HTR-8/SVneo (cell line): ENCODE results near the gene FKBP2.
A peak's percentile ranks its signal among the peaks of the same experiment; 100 is the strongest.

ENCODE experiments used
- DNase-seq: peaks from one replicate; pipeline ENCODE4 v3.0.0; 2011; ENCODE audit warnings: low spot score, mixed read lengths; ENCODE audit not compliant: insufficient read length
- FAIRE-seq: peaks from 2 replicates; lab custom pipeline; 2011; peaks lifted over from hg19 to GRCh38; lab: Jason Lieb, UNC

Gene FKBP2

DNA sequence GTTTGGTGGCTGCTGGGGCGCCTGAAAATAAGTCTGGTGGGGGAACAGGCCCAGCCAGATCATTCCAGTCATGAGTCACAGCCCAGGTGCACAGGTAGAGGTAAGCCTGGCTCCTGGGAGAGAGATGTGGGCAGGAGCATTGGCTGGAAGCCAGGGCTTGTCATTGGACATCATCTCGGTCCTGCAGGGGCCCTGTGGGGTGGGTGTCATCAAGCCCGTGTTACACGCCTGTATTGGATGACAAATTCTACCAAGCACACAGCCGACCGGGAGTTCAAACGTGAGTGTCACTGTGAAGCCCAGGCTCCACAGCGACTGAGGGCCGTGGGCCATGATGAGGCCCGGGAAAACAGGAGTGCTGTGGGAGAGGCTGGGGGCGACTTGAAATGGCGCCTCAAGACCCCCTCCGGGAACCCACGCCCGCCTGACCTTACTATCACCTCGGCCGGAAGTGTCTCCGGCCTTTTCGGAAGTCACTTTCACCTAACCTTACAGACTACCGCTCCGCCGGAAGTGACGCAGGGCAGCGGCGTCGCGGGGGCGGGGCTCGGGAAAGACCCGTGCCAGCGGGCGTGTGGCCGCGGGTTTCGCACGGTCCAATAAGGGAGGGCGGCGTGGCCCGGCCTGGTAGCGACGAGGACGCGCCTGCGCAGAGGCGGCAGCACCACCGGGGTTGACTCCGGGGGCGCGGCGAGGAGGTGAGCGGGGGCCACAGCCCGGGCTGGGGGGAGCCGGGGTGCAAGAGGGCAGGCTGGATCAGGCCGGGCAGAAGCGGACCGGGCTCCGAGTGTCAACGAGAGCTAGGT, at the start of gene FKBP2:
FKBP2 (plus strand) TSS at position 661 of the 806 bp plus-strand sequence. CDS start 1,293 bp downstream, outside the sequence.
- peak; percentile 64 for FAIRE-seq
- DNase-seq: peak; percentile 95

DNA sequence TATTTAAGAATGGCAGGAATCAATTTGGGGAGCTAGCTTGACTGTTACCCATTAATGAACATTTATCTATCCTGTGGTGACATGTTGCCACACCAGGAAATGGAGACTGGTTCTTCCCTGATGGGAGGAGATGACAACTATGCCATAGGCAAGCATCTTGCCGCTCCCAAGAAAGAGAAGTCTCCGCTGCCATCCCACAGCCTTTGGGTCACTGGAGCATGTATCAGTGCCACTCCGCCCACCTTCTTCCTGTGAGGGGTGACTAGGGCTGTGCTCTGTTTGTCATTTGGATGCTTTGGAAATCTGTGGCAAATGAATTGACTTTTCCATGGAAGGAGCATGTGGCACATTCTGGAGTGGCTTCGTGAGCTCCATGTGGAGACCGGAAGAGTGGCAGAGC, 48.5 kb upstream of the FKBP2 start:
- no peak for DNase-seq

DNA sequence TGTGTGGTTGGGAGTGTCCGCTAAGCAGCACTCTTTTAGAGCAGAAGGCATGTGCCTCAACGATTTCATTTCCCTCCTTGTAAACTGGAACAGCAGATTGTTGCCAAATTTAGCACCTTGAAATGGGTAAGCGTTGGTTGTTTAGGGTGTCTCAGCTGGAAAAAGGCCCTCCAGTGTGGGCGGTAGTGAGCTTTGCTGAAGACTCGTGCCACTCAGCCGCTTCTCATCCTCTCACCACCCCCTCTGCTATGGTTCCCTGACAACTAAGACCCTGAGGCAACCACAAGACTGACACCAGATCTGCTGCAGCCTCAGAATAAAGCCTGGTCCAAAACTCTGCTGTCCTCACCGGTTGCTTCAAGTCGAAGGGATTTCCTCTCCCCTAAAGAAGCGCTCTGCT, 44.3 kb upstream of the FKBP2 start:
- DNase-seq (no peak), FAIRE-seq (no peak)

More for the DNA sequence above, 48.5 kb upstream of the FKBP2 start:
- FAIRE-seq: no peak

DNA sequence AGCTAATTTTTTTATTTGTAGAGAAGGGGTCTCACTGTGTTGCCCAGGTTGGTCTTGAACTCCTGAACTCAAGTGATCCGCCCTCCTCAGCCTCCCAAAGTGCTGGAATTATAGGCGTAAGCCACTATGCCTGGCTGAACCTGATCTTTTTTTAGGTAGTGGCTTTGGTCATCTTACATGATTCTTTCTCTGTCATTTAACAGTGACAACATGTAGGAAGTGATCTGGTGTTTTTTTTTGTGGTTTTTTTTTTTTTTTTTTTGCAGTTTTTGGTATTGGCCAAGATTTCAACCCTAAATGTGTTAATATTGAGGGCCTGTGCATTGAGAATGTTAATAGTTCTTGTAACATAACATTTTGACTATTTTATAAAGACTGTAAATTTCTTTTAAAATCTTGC, 42.4 kb upstream of the FKBP2 start:
- no peak for DNase-seq
- FAIRE-seq: no peak

DNA sequence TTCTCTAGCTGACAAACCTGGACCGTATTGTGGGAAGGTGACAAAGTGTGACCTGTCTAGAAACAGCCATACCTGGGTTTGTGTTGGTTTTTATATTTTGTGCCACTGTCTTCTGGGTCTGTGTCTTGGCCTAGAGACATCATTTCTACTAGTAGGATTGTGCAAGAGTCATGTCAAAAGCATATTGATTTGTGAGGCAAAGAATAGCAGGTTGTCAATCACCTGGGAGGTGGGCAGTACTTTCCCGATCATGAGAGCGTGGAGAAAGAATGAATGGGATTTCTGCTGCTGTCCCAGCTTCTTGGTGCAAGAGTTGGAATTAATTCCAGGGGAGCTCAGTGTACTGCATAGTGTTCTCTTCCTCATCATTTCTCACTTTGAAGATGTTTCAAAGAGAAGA, 39.4 kb upstream of the FKBP2 start:
- FAIRE-seq (no peak), DNase-seq (no peak)

DNA sequence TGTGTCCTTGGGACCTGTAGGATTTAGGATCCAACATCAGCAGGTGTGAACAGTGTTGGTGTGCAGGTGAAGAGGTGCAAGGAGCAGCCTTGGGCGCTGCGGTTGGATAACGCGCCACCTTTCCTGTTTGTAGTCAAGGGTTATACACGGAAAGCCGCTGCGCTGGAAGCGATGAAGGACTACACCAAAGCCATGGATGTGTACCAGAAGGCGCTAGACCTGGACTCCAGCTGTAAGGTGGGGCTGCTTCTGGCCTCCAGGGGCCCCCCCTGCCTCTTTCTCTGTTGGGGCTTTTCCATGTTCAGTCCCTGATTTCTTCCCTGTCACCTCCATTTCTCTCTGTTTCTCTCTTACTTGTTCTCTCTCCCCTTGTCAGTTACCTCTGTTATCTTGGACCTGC, 37.9 kb upstream of the FKBP2 start:
- FAIRE-seq: no peak
- DNase-seq: no peak

DNA sequence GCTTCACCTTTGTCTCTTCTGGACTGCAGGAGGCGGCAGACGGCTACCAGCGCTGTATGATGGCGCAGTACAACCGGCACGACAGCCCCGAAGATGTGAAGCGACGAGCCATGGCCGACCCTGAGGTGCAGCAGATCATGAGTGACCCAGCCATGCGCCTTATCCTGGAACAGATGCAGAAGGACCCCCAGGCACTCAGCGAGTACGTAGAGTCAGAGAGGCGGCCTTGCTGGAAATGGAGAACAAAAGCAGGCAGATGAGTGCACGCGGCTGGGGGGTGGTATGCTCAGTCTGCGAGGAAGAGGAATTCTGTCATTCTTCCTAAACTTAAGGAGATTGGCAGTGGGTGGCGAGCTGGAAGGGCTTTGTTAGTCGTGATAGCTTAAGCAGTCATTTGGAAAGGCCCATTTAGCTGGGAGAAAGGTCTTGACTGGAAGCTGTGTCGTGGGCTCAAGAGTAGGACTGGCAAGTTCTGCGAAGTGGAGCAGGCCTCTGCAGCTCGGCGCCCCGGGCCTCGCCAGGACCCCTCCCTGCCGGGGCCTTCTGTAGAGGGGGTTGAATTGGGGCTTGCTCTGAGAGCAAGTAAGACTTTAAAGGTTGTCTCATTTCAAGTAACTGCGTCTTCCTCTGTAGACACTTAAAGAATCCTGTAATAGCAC, 37.3 kb upstream of the FKBP2 start:
- no peak for FAIRE-seq
- DNase-seq: no peak

DNA sequence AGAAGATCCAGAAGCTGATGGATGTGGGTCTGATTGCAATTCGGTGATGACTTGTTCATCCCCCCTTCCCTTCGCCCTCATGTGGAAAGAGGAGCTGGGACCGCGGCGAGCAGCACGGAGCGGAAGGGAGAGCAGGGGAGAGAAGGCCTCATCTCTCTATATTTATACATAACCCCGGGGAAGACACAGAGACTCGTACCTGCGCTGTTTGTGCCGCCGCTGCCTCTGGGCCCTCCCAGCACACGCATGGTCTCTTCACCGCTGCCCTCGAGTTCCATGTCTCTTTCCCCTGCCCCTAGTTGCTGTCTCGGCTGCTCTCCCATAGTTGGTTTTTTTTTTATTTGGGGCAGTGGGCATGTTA, 36.8 kb upstream of the FKBP2 start:
- no peak for FAIRE-seq

DNA sequence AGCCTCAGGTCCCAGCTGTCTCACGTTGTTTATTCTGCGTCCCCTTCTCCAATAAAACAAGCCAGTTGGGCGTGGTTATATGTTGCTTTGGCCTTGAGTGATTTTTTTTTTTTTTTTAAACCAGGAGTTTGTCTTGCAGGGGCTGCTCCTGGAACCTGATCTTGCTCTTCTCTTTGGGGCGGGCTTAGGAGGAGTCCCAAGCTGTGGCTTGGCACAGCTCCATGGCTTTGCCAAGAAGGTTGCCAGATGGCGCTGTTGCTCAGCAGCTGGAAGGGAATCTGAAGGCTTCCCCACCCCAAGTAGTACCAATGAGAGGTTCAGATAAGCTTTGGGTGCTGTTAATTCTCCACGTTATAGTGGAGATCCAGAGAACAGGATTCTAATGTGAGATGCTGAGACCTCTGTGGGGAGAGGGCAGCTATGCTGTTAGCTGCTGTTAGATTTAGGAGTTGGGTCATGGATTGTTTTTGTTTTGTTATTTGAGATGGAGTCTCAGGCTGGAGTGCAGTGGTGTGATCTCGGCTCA, 36.4 kb upstream of the FKBP2 start:
- FAIRE-seq: no peak
- peak; percentile 91 for DNase-seq

More for the DNA sequence above, 36.8 kb upstream of the FKBP2 start:
- DNase-seq: no peak

DNA sequence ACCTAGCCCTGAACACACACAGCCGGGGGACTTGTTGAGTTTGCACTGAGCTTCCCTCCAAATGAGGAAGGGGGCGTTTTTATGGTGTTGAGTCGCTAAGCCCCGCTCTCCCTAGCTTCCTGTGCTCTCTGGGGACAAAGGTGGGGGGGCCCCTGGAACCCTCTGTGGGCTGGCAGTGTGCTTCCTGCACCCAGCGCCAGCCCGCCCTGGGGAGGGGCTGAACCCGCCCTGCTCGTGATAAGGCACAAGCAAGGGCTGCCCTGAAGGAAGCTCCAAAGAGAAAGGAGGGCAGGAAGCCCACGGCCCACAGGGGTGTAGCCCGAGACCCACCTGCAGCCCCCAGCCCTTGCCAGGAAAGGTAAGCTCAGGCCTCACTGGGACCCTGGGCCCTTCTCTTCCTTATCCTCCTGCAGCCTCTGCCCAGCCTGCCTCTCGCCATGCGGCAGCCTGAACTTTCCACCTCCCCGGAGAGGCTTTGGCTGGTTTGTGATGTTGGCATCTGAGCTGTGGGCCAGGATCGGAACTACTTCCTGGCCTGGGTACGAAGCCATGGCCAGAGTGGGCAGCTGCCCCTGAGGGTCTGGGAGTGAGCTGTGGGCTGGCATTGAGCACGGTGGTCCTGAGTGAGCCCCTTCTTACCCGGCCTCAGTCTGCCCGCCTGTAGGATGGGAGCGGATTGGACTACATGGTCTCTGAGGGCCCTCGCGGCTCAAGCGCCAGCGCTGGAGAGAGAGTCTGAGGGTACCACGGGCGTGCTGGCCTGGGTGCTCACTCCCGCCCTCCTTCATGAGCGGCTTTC, 34.2 kb upstream of the FKBP2 start, which contains the start of gene FERMT3:
FERMT3 (plus strand) TSS at position 265 of the 799 bp plus-strand sequence. CDS start 644 bp downstream, outside the sequence.
- no peak for DNase-seq
- no peak for FAIRE-seq

DNA sequence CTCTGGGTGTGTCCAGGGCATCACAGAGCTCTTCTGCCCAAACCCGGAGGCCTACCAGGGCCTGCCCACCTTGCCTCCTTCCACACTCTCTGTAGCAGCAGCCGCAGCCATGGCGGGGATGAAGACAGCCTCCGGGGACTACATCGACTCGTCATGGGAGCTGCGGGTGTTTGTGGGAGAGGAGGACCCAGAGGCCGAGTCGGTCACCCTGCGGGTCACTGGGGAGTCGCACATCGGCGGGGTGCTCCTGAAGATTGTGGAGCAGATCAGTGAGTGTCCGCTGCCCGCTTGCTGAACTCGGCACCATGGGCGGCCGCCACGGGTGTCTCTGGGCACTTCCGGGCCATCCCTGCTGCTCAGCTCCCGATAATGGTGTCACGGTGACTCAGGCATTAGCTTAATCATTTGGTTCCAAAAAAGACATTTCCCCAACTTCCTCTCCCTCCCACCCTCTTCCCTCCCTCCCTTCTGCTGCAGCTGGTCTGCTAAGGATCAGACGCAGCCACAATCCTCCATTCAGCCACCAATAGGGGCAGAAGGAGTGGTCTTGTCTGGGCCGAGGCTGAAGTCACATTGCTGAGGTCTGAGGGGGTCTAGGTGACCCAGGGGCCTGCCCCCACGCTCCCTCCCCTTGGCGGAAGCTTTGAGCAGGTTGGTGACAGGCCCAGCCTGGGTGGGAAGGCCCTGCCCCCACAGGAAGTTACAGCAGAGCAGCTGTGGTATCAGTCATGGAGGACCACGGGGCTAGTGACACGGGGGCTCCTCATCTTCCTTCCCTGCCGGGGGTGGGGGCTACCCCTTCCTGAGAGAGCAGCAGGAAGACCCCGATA, 33.4 kb upstream of the FKBP2 start:
- no peak for DNase-seq
- no peak for FAIRE-seq

DNA sequence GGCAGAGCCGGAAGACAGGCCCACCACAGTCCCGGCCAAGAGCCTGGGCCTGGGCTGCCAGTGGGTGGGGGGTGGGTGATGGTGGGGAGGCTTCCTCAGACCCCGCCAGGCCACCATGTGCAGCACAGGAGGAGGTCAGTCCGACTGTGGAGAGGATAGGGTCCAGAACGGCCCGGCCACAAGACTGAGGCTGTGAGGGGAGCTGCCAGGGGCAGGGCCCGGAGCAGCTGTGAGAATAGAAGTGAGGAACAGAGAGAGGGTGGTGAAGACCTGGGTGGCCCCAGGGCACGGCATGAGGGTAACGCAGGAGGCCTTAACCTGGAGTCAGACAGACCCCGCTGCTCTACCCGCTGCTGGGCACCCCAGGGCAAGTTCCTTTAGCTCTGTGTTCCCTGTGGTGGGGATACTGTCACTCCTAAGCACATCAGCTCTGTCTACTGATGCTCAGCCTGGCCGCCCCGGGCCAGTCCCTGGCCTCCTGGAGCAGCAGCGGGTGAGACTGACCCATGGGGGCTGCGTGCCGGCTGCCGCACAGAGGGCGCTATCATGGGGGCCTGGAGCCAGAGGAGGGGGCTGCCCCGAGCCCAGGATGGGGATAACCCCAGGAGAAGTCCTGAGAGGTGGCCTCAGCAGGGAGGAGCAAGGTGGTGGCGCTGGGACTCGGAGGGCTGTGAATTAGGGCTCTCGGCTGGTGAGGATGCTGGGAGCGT, 32.7 kb upstream of the FKBP2 start:
- DNase-seq (no peak), FAIRE-seq (no peak)

DNA sequence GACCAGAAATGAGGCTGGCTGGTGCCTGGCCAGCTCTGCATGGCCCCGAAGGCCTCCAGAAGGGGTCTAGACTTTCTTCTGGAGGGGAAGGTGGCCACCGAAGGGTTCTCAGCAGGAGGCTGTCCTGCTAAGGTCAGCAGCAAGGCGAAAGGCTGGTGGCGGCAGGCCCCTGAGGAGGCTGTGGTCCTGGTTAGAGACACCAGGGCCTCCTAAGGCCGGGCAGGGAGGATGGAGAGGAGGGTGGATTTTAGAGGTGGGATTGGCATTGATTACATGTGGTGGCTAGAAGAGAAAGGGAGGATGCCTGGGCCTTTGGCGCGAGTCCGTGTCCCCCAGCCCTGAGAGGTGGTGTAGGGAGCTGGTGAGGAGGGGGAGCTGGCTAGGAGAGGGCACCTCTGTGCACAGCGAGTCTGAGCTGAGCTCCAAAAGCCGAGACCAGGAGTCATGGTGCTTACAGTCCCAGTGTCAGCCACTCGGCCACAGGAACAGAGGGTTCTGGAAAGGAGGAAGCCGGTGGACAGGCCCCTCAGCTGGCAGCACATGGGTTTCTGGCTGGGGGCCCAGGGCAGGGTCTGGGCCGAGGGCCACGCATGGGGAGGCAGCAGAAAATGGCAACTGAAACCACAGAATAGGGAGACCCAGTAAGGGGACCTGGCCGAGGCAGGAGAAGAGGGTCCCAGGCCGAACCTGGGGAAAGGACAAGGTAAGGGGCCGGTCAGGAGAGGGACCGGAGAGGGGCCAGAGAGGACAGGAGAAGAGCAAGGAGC, 31.9 kb upstream of the FKBP2 start:
- FAIRE-seq: no peak
- no peak for DNase-seq

DNA sequence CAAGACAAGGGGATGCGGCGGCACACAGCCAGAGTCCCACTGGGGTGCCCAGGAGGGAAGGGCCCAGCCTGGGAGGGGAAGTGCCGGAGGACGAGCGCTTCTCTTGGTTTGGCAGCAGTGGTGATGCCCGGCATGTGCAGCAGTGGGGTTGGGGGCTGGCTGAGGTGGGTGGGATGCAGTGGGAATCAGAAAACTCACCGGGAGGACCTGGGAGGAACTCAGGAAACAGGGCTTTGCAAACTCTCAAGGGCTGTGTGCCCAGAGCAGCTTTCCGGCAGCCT, 31.4 kb upstream of the FKBP2 start:
- DNase-seq (no peak), FAIRE-seq (no peak)

DNA sequence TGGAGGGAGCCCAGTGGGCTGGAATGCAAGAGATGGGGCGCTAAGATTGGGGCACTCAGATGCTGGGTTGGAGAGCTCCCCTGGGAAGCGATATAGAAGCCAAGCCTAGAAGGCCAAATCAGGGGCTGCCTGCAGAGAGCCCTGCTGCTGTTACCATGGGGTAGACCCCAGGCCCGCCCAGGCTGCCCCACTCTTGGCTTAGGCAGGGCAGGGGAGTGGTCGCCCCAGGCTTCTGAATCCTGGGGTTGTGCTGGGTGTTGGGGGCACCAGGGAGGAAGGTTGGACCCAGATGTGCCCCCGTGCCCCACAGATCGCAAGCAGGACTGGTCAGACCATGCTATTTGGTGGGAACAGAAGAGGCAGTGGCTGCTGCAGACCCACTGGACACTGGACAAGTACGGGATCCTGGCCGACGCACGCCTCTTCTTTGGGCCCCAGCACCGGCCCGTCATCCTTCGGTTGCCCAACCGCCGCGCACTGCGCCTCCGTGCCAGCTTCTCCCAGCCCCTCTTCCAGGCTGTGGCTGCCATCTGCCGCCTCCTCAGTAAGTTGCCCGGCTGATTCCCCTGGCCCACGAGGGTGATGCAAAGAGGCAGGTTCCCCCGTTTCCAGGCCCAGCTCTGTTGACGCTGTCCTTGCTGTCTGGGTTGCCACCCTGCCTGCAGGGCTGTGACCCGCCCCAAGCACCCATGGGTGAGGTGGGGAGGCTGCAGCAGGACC, 30.4 kb upstream of the FKBP2 start:
- no peak for DNase-seq
- FAIRE-seq: no peak

DNA sequence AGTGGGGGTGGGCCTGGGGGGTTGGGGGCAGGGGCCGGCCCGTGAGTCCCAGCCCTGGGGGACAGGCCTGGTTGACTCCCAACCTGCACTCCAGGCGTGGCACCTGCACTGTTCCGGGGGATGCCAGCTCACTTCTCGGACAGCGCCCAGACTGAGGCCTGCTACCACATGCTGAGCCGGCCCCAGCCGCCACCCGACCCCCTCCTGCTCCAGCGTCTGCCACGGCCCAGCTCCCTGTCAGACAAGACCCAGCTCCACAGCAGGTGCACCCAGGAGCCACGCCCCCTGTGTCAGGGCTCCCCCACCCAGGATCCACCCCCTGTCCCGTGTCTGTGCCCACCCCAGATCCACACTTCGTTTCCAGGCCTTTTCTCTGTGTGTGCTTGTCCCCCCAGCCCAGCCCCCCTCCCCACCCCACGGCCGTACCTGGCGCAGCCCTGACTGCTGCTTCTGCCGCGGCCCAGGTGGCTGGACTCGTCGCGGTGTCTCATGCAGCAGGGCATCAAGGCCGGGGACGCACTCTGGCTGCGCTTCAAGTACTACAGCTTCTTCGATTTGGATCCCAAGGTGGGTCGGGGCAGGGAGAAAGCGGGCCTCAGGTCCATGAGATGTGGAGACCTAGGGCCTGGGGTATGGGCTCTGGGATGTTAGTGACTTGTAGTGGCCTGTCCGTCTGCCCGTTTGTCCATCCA, 29.6 kb upstream of the FKBP2 start:
- FAIRE-seq: no peak
- no peak for DNase-seq

DNA sequence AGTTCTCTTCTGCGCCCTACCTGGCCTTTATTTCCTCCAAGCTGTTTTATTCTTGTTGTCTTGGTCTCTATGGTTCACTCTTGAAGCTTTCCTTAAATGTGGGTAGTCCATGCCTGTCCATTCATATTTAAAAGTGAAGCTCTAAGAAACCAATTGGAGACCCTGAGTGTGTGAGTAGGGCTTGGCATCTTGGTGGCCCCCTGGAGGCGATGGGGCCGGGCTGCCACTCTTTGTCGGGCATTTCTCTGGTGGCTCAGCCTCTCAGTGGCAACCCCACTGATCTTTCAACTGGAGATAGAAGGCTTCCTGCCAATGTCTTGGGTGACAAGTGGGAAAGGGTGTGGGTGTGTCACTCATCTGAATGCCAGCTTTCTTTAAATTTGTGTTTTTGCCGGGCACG, 24.0 kb upstream of the FKBP2 start:
- no peak for DNase-seq

More for the DNA sequence above, 24.0 kb upstream of the FKBP2 start:
- no peak for FAIRE-seq
